Forelimb muscle (tissue), 1 donor: Measurements from ENCODE around the gene CCM2L. TPM values are rescaled to one million over a fixed set of nuclear protein-coding genes. Genes with fewer than 3 reads are reported as not detected.

Source experiments
- DNase-seq: peaks from one replicate; pipeline ENCODE4 v3.0.0-alpha.2; 2013; ENCODE audit warnings: low read depth
- polyA plus RNA-seq: library from polyadenylated mRNA; unstranded; fragments of 120-200 nt; gene quantifications from one replicate; pipeline ENCODE4 v1.2.1, GENCODE V29; 2013; ENCODE audit not compliant: insufficient read length

The CCM2L gene
- 5.4 TPM for polyA plus RNA-seq

- DNase-seq = no peak
Measured at GRCh38 chr20:32010101-32010500, at the start of gene CCM2L. CCM2L (plus strand) TSS chr20:32010438; CDS start chr20:32010455, 17 bp downstream.

GRCh38 chr20:31962761-31963160 is 47.5 kb upstream of the CCM2L start:
- no peak for DNase-seq

- no peak for DNase-seq
Measured at GRCh38 chr20:31963889-31964288, 46.3 kb upstream of the CCM2L start.

- no peak for DNase-seq
Measured at GRCh38 chr20:31966991-31967655, 43.1 kb upstream of the CCM2L start.

- no peak for DNase-seq
Measured at GRCh38 chr20:31967830-31968249, 42.4 kb upstream of the CCM2L start, which contains the start of gene XKR7. XKR7 (plus strand) TSS chr20:31968151; CDS start chr20:31968176, 25 bp downstream.

GRCh38 chr20:31968291-31969126 is 41.7 kb upstream of the CCM2L start:
- DNase-seq = peak; percentile 43

- DNase-seq = no peak
Measured at GRCh38 chr20:31969991-31970390, 40.2 kb upstream of the CCM2L start.

GRCh38 chr20:31972471-31973021 is 37.7 kb upstream of the CCM2L start:
- no peak for DNase-seq

- no peak for DNase-seq
Measured at GRCh38 chr20:31974296-31974695, 35.9 kb upstream of the CCM2L start.

GRCh38 chr20:31974951-31975487 is 35.2 kb upstream of the CCM2L start:
- no peak for DNase-seq

- no peak for DNase-seq
Measured at GRCh38 chr20:31975874-31976273, 34.4 kb upstream of the CCM2L start.

GRCh38 chr20:31977080-31977479 is 33.2 kb upstream of the CCM2L start:
- no peak for DNase-seq

- DNase-seq = no peak
Measured at GRCh38 chr20:31979713-31980426, 30.4 kb upstream of the CCM2L start.

- no peak for DNase-seq
Measured at GRCh38 chr20:31981784-31982183, 28.5 kb upstream of the CCM2L start.

- no peak for DNase-seq
Measured at GRCh38 chr20:31984981-31985471, 25.2 kb upstream of the CCM2L start.

GRCh38 chr20:31987744-31988143 is 22.5 kb upstream of the CCM2L start:
- DNase-seq = no peak

- DNase-seq = no peak
Measured at GRCh38 chr20:31988430-31989015, 21.7 kb upstream of the CCM2L start.

- no peak for DNase-seq
Measured at GRCh38 chr20:31989030-31989645, 21.1 kb upstream of the CCM2L start.

- no peak for DNase-seq
Measured at GRCh38 chr20:31990641-31991338, 19.4 kb upstream of the CCM2L start.

GRCh38 chr20:31991339-31991705 is 18.9 kb upstream of the CCM2L start:
- DNase-seq = no peak
